Epidermal melanocyte (primary cell): ENCODE measurements around the gene CTNNA1.
"Not testable (repeated sequence)": the region's sequence is repeated elsewhere in the genome, so short reads cannot be mapped to it uniquely, and the experiment has no call there.

Source experiments
- DNase-seq: peaks from one replicate; pipeline ENCODE4 v3.0.0; 2011; ENCODE audit warnings: low spot score; ENCODE audit not compliant: insufficient read length

CTNNA1 gene

DNA sequence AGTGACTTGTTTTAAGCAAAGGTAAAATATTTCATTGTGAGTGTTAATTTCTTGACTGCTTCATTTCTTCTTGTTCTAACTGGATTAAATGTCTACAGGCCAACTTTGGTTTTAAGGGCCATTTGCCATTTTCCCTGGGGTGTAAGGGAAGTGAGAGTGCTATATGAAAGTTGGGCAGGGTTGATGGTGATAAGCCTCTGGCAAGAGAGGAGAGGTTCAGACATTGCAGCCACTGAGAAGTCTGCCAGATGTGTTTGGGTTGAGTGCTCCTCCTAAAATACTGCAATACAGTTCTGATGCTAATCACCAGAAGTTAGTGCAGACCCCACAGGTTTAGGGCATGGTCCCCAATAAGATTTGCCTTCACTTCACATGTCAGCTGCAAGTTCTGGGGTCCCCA is 136.8 kb downstream of the CTNNA1 start:
- DNase-seq: no peak

DNA sequence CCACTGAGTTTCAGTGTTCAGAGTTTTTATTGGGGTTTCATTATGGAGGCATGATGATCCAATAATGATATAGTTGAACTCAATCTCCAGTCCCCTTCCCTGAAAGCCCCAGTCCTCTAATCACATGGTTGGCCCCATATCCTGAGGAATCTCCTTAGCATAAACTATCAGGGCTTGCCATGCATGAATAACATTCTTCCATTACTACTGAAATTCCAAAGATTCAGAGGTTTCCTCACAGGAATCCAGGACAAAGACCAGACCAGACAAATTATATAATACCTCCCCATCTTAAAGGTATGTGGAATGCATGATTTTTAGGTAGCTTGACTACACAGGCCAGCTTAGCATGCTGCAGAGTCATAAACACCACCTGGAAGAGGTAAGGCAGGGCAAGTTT is 137.4 kb downstream of the CTNNA1 start:
- DNase-seq: no peak

DNA sequence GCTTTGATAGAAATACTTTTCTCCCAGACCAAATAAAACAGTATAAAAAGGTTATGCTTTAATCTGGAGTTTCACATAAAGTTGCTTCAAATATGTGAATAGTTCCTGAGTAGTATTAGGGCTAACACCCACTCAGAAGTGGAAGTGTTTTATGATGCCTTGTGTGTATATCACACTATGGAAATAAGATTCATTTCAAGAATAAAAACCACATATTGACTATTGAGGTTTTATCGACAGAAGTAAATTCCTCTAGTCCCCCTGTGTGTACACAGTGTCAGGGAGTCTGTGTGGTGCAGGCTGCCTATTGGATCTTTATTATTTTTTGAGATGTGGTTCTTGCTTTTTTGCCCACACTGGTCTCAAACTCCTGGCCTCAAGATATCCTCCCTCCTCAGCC is 142.7 kb downstream of the CTNNA1 start:
- no peak for DNase-seq

DNA sequence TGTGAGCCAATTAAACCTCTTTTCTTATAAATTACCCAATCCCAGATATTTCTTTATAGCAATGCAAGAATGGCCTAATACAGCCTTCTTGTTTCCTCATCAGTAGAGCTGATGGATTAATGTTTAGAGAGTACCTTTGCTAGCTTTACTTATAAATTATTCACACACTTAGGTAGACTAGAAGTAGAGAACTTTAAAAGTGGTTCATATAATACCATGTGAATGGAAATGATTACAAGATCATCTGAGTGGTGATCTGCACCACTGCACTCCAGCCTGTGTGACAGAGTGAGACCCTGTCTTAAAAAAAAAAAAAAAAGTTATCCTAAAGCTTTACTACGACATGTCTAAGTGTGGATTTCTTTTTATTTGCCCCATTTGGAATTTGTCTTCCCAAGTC is 145.1 kb downstream of the CTNNA1 start:
- DNase-seq: no peak

DNA sequence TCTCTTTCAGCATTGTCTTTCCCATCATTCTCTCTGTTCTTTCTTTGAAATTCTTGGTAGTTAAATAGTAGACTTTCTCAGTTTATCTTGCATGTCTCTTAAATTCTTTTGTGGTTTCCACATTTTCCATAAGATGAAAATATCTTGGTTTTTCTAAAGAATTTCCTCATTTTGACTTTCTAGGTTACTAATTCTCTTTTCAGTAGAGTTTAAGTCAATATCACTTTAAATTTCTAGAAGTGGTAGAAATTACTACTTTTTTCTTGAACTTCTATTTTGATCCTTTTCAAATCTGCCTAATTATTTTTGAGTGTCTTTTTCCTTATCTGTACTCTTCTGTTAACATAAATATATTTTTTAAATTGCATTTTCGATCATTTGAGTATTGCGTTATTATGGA is 145.5 kb downstream of the CTNNA1 start:
- DNase-seq: no peak

DNA sequence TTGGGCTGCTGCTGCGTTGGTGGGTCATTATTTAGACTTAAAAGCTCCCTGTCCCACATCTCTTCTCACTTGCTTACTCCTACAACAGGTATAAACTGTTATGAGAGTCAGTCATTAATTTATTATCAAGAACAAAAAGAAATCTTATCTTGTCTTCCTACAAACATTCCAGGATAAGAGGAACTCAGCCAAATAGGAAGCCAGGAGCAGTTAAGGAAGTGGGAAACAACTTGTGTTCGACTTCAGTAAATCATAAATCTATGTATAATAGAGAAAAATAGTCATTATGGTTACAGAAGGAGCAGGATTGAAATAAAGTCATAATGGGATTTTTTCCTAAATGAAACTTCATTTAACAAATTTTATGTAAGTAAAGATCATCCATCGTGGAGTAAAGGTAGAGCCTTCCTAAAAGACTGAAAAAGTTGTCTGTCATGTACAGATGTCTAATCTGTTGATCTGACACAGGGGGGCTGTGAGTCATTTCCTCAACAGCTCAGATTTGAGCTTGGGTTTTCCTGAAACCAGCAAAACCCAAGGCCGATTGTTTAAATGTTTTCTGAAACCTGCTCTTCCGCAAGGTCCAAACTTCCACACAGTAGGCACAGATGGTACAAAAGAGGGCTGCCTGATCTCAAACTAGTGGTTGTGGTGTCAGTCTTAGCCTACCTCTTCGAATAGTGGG is 147.2 kb downstream of the CTNNA1 start:
- no peak for DNase-seq

DNA sequence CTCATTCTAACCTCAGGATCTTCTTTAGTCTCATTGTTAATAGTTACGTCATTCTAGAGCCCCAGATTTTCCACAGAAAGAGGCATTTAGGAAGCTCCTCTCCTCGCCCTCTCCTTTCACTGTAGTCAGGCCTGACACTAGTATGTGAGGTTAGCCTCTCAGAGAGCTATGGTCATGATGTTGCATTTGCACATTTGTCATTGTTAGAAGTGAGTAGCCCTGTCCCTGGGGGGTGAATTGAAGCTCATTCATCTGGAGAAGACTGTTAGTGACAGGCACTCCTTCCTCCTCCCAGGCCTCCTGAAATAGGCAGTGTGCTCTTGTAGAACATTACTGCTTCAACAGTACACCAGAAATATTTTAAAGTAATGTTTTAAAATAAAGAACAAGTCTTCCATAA is 148.5 kb downstream of the CTNNA1 start:
- no peak for DNase-seq

DNA sequence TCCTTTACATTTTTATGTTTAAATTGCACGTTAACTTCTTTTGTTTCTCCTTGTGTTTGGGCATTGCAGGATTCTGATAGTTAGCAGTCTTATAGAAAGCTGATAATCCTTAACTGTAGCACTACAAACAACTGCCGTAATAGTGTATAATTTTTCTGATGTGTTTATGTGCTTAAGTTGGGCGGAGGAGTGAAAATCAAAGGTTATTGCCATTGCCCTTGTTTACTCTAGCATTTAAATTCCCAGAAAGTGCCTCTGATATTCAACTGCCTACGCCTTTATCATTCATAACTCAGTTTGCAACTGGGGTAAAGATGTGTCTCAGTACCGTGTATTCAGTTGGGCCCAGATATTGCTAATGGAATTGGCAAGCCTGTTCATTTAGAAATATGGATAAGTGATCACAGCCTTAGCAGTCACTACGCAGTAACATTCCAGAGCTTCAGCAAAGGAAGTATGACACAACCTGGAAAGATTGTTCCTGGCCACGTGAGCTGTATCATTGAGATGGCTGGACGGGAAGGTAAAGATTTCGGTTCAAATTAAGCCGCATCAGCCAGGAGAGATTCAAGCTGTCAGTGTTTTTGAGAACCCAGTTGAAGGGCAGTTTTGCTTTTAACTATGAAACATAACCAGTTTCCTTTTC is 150.0 kb downstream of the CTNNA1 start:
- DNase-seq: no peak

DNA sequence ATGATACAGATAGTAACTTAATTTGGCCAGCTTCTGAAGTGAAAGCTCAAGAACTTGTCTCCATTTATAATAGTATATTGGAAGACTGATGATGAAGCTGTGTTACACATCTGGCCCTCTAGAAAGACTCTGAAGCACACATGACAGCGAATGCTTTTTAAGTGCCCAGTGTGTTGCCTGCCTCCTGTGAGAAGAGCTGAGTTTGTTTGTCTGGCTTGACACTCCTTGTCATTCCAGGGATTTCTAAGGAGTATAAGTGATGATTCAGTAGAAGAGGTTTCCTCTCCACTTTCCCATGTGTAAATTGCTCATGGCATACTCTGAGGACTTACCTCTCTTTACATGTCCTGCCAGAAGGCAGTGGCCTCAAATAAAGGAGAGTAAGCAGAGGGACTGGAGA is 152.3 kb downstream of the CTNNA1 start:
- no peak for DNase-seq

DNA sequence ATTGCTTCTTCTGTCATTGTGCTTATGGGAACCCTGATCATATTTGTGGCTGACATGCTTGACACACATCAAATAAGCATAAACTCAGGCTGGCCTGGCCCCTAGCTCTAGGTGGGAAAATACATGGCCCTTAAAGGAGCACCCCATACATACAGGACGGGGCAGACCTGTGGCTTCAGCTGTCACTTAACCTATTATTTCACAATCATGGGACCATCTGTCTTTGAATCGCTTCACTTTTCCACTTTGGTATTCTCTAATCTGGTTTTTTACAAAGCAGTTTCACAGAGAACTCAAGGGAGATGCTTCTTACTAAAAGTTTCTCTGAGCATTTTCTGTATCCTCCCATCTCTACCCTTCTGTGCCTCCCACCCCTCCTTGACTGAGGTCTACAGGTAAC is 156.5 kb downstream of the CTNNA1 start:
- no peak for DNase-seq

DNA sequence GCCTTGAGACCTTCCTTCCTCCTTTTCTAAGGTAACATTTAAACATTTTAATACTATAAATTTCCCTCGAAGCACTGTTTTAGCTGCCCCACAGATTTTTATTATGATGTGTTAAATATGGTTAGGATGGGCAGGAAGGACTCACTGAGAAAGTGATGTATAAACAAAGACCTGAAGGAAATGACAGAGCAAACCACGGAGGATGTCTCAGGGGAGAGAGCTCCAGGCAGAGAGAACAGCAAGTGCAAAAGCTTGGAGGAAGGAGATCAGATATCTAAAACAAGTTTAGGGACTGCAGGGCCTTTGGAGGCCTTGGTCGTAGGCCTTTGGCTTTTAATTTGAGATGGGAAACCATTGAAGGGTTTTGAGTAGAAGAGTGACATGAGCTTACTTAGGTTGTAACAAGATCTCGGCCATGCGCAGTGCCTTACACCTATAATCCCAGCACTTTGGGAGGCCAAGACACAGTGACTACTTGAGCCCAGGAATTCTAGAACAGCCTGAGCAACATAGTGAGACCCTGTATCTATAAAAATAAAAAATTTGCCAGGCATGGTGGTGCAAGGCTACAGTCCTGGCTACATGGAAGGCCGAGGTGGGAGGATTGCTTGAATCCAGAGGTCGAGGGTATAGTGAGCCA is 157.4 kb downstream of the CTNNA1 start:
- DNase-seq: no peak

DNA sequence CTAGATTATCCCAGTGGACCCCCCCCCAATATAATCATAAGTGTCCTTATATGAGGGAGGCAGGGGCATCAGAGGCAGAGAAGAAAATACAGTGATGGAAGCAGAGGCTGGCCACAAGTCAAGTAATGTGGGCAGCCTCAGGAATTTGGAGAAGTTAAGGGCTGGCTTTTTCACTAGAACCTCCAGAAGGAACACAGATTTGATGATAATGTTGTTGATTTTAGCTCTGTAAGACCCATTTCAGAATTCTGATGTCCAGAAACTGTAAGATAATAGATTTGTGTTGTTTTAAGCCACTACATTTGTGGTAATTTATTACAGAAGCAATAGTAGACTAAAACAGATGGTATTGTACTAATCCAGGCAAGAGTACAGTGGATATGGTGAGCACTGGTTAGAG is 158.2 kb downstream of the CTNNA1 start:
- DNase-seq: no peak

DNA sequence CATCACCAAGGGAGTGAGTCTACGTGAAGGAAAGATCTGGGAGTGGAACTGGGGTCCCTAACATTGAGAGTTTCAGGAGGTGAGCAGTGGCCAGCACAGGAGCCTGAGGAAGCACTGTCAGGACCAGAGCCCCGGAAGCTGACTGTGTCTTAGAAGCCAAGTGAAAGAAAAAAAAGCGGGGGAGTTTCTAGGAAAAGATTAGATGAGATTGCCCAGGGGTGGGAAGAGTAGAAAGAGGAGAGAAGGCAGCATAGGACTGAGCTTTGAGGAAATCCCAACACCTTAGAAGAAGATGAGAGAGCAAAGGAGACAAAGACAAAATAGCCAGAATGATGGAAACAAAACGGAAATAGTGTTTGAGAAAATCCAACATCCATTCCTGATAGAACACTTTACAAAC is 158.9 kb downstream of the CTNNA1 start:
- no peak for DNase-seq

DNA sequence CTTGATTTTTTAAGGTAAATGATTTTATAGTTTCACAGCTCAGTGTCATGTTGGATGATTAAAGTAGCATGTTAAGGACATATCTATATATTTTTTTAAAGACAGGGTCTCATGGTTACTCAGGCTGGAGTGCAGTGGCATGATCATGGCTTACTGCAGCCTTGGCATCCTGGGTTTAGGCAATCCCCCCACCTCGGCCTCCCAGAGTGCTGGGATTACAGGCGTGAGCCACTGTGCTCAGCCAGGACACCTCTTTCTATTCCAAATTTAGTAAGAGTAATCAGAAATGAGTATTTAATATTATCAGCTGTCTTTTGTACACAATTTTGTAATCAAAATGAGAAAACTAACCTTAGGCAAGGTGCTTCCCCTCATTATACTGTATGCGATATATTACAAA is 160.5 kb downstream of the CTNNA1 start:
- DNase-seq: no peak

DNA sequence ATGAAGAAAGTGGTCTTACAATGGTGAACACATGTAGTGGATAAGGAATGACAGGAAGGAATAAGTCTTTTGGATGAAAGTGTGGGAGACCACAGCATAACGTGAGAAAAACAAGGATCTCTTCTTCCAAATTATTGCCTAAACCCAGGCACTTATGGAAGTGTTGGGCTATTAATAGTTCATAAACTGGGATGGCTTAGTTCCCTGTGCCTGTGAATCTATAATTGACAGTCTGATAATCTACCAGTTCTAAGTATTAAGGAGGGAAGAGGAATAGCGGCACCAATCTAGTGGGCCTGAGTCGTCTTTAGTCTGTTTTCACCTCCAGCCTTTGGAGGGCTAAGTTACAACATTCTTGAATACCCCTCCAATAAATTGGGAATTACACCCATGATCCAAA is 161.1 kb downstream of the CTNNA1 start:
- no peak for DNase-seq

DNA sequence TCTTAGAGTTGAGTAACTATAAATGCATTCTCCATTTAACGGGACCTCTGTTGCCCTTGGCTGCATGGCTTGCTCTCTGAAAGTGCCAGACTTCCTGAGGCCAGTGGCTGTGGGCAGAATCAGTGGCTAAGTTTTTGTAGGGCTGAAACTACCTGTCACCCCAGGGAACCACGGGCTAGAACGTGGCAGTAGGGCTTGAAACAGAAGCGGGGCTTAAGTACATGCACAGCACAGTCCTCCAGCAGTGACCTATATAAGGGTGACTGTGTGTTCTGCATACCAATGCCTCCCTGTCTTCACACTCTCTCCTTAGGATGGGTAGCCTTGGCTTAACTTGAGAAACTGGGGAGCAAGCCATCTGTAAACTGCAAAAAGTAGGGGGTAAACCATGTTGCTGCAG is 165.5 kb downstream of the CTNNA1 start:
- DNase-seq: no peak

DNA sequence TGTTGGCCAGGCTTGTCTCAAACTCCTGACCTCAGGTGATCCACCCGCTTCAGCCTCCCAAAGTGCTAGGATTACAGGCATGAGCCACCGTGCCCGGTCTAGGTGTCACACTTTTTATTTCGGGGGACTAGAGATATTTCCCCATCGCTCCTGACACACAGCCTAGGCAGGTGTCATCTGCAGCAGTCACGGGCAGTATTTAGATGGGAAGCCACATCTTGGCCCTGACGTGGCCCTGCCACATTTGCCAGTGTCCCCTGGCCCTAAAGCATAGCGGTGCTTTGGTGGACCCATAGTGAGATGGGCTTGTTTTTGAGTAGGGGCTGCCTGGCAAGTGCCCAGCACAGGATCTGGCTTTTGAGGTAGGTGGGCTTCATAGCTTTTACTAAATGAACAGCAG is 167.0 kb downstream of the CTNNA1 start:
- no peak for DNase-seq

DNA sequence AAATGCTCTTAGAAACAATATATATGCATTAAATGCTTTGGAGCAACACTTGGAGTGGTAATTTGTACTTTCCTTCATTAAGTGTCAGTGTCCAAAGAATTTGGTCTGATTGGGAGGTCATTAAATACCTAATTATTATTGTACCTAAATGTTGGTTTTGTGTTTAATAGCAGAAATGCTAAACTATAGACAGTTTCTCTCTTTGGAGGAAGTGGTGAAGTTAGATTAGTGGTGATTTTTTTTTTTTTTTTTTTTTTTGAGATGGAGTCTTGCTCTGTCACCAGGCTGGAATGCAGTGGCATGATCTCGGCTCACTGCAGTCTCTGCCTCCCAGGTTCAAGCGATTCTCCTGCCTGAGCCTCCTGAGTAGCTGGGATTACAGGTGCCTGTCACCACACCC is 168.1 kb downstream of the CTNNA1 start:
- not testable (repeated sequence) for DNase-seq

DNA sequence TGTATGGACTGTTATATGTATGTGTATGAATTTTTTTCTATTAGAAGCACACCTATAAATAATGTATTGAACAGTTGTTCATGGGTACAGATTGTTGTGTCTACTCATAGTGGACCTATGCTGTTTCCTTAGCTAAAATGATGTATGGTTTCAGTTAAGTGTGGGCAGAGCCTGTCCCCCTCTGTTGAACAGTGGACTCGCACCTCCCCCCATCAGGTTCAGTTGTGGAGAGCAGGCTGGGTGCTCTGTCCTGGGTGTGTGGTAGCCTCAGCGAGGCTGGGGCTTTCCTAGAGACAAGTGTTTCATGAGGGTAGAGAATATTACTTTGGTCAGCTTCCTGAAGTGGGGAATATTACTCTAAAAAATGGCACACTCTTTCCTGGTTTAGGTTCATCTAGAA is 169.3 kb downstream of the CTNNA1 start:
- no peak for DNase-seq

DNA sequence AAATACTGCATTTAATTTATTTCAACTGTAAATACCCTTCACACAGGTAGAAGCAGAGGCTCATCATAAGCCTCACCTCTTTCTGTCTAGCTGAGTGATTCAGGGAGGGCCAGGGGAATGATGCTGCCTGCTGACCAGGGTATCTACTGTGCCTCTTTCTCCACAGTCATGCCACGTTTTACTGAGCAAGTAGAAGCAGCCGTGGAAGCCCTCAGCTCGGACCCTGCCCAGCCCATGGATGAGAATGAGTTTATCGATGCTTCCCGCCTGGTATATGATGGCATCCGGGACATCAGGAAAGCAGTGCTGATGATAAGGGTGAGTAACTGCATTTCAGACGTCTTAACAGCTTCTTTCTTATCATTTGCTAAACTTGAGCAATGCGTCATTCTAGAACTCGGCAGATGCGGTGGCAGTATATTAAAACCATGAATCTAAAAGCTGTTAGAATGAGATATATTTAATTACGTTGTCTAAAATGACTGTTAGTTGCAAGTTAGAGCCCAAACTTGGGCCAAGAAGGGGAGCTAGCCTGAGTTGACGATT is 171.9 kb downstream of the CTNNA1 start:
- no peak for DNase-seq

DNA sequence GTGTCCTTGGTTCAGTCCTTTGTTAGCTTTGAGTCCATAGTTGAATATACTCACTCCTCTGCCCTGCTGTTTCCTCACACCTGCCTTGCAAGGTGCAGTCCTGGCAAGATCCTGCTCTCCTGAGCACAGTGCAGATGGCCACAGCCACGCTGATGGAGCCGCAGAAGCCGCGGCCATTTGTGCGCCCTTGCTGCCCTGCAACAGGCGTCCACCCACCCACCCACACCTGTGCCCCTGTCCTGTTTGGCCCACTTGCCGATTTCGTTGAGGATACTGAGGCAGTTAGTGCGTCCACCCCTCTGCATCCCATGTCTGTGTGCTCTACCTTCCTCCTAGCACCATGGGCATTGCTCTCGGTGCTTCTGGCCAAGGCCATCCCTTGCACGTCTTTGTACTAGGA is 173.0 kb downstream of the CTNNA1 start:
- no peak for DNase-seq

DNA sequence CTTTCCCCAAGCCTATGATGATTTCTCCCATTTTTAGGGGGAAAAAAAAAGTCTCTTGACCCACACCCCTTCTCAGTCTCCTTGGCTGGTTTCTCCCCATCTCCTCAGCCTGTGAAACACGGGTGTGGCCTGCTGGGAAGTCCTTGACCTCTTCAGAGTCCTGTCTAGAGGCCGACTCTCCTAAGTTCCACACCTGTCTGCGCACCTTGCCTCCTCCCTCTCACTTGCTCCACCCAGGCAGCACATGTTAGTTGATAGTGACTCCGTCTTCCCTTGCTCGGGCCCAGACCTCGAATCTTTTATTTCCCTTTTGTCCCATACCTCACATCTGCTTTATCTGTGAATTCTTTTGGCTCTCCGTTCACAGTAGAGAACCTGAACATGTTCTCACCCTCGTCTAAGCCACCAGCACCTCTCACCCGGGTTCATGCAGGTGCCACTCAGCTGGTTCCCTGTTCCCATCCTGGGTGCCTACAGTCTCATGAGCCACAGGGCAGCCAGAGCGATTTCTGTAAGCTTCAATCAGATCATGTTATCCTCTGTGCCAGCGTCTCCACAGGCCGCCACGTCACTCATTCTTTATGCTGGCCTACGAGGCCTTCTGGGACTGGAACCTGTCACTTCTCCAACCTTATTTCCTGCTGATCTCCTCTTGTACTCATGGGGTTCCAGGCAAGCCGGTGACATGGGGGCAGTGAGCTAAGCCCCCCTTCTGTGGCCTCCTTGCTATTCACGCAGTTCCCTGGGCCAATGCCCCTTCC is 173.6 kb downstream of the CTNNA1 start:
- DNase-seq: no peak
